Measurements from ENCODE around the gene HIRA.

GRCh38 chr22:19285831-19286230, 145.7 kb downstream of the HIRA start:
- TF ChIP-seq CTCF (IDR thresholded peaks at IDR 0.05) (no peak), TCF7L2 (IDR thresholded peaks at IDR 0.05; ENCODE audit: low read depth, low read length) (no peak), POLR2AphosphoS5 (IDR thresholded peaks at IDR 0.05; ENCODE audit: low read depth, low read length) (no peak), REST (IDR thresholded peaks at IDR 0.05; ENCODE audit: insufficient read depth in 1 of 2, low read depth in 2 of 2, low read length in 1 of 2) (no peak), SIN3A (IDR thresholded peaks at IDR 0.05; ENCODE audit: borderline replicate concordance, insufficient read depth, low read depth, low read length) (no peak)
